Nephron (organoid): Measurements from ENCODE around the gene RSBN1L.

Source experiments
- H3K27ac Mint-ChIP-seq, 3 experiments: 2 replicates each; pipeline ENCODE4 v1.8.0; 2020; ENCODE audit warnings: mixed read lengths in 3 of 3, mild to moderate bottlenecking in 2 of 3, moderate library complexity in 1 of 3
- H3K27me3 Mint-ChIP-seq: 2 replicates; pipeline ENCODE4 v1.8.0; 2021; ENCODE audit warnings: low read depth, mild to moderate bottlenecking, moderate library complexity, mixed read lengths
- H3K36me3 Mint-ChIP-seq: 2 replicates; pipeline ENCODE4 v1.8.0; 2020; ENCODE audit warnings: low read depth, mixed read lengths
- H3K4me1 Mint-ChIP-seq: 2 replicates; pipeline ENCODE4 v1.8.0; 2020; ENCODE audit warnings: mixed read lengths
- H3K4me3 Mint-ChIP-seq, 3 experiments: 2 replicates each; pipeline ENCODE4 v1.8.0; 2020; ENCODE audit warnings: mild to moderate bottlenecking in 3 of 3, mixed read lengths in 3 of 3, moderate library complexity in 2 of 3
- H3K9me3 Mint-ChIP-seq: 2 replicates; pipeline ENCODE4 v1.8.0; 2020; ENCODE audit warnings: mixed read lengths
- TF ChIP-seq, protein P1 (sequence below), 3 experiments: fragments of 200-600 bp; sonication (generic); IDR thresholded peaks; one replicate each; pipeline ENCODE4 v1.5.0; 2021; ENCODE audit warnings: antibody characterized with exemption in 3 of 3; ENCODE audit not compliant: unreplicated experiment in 3 of 3

Gene RSBN1L

DNA sequence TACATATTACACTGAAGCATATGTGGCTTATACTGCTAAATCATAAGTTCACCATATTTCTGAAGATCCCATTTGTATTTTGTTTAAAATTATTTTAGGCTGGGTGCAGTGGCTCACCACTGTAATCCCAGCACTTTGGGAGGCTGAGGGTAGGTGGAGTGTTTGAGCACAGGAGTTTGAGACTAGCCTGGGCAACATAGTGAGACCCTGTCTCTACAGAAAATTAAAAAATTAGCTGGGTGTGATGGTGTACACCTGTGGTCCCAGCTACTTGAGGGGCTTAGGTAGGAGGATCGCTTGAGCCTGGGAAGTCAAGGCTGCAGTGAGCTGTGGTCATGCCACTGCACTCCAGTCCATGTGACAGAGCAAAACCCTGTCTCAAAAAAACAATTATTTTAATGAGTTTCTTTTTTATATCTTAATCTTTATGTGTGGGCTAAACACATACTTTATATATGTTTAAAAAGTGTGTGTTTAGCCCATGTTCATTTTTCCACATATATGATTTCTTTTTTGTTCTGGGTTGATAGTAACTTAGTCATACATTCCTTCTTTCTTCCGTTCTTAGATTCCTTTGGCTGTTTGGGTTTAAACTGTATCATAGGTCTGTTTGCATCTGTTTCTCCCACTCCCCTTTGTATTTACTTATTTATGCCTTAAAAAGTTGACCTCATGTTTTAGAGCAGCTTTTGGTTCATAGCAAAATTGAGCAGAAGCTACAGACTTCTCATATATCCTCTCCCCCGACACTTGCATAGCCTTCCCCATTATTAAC is 33.5 kb downstream of the RSBN1L start:
- Mint-ChIP-seq H3K4me1 (peaks cover 26% of the 10 kb centered on the region), H3K4me3 (no peak overlapping the region), H3K27ac (peak overlapping the region in 2 of 3 experiments; percentile 2 to 6), H3K27me3 (no peaks in the 10 kb centered on the region), H3K9me3 (no peaks in the 10 kb centered on the region), H3K36me3 (no peaks in the 10 kb centered on the region)
- TF ChIP-seq, protein P1, sequence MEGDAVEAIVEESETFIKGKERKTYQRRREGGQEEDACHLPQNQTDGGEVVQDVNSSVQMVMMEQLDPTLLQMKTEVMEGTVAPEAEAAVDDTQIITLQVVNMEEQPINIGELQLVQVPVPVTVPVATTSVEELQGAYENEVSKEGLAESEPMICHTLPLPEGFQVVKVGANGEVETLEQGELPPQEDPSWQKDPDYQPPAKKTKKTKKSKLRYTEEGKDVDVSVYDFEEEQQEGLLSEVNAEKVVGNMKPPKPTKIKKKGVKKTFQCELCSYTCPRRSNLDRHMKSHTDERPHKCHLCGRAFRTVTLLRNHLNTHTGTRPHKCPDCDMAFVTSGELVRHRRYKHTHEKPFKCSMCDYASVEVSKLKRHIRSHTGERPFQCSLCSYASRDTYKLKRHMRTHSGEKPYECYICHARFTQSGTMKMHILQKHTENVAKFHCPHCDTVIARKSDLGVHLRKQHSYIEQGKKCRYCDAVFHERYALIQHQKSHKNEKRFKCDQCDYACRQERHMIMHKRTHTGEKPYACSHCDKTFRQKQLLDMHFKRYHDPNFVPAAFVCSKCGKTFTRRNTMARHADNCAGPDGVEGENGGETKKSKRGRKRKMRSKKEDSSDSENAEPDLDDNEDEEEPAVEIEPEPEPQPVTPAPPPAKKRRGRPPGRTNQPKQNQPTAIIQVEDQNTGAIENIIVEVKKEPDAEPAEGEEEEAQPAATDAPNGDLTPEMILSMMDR (IDR thresholded peaks at IDR 0.05; ENCODE audit: unreplicated experiment in 3 of 3), result no peak

DNA sequence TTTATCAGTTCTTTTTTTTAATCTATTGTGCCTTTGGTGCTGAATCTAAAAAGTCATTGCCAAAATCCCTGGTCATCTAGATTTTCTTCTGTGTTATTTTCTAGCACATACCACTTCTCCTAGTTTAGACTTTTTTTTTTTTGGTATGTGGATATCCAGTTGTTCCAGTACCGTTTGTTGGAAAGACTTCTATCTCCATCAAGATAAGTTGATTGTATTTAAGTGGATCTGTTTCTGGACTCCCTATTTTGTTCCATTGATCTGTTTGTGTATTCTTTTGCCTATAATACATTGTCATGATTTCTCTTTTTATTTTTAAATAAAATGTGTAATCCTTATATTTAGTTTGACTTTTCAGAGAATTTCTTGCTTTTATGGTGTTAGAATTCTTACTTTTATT is 35.5 kb downstream of the RSBN1L start:
- Mint-ChIP-seq H3K4me3 (no peak overlapping the region), H3K9me3 (no peaks in the 10 kb centered on the region), H3K4me1 (peaks cover 26% of the 10 kb centered on the region), H3K27ac (no peak overlapping the region), H3K36me3 (peaks cover 6% of the 10 kb centered on the region), H3K27me3 (no peaks in the 10 kb centered on the region)
- TF ChIP-seq, protein P1 (IDR thresholded peaks at IDR 0.05; ENCODE audit: unreplicated experiment in 3 of 3), result no peak

- TF ChIP-seq, protein P1 (IDR thresholded peaks at IDR 0.05; ENCODE audit: unreplicated experiment in 3 of 3), result no peak
- Mint-ChIP-seq H3K27ac (no peak overlapping the region), H3K36me3 (peaks cover 27% of the 10 kb centered on the region), H3K4me3 (no peak overlapping the region), H3K9me3 (no peaks in the 10 kb centered on the region), H3K4me1 (peaks cover 6% of the 10 kb centered on the region), H3K27me3 (no peaks in the 10 kb centered on the region)
Measured at GRCh38 chr7:77734659-77735421, 38.6 kb downstream of the RSBN1L start.

GRCh38 chr7:77735457-77735856 is 39.2 kb downstream of the RSBN1L start:
- H3K4me3 Mint-ChIP-seq, result no peak overlapping the region
- TF ChIP-seq, protein P1 (IDR thresholded peaks at IDR 0.05; ENCODE audit: unreplicated experiment in 3 of 3), result no peak
- H3K4me1 Mint-ChIP-seq, result peaks cover under 1% of the 10 kb centered on the region
- no peaks in the 10 kb centered on the region for H3K9me3 Mint-ChIP-seq
- H3K36me3 Mint-ChIP-seq, result peaks cover 30% of the 10 kb centered on the region
- no peaks in the 10 kb centered on the region for H3K27me3 Mint-ChIP-seq
- no peak overlapping the region for H3K27ac Mint-ChIP-seq

- H3K4me1 Mint-ChIP-seq, result no peaks in the 10 kb centered on the region
- H3K9me3 Mint-ChIP-seq, result no peaks in the 10 kb centered on the region
- peaks cover 33% of the 10 kb centered on the region for H3K36me3 Mint-ChIP-seq
- H3K4me3 Mint-ChIP-seq, result no peak overlapping the region
- TF ChIP-seq, protein P1 (IDR thresholded peaks at IDR 0.05; ENCODE audit: unreplicated experiment in 3 of 3), result no peak
- no peaks in the 10 kb centered on the region for H3K27me3 Mint-ChIP-seq
- H3K27ac Mint-ChIP-seq, result peak overlapping the region in 1 of 3 experiments; percentile 40
Measured at GRCh38 chr7:77736991-77737390, 40.7 kb downstream of the RSBN1L start.
